Vagina (tissue), 2 donors: ENCODE measurements around the gene AP3D1. TPM values are rescaled to one million over a fixed set of nuclear protein-coding genes. Genes with fewer than 3 reads are reported as not detected.
"Not testable (repeated sequence)": the region's sequence is repeated elsewhere in the genome, so short reads cannot be mapped to it uniquely, and the experiment has no call there.

Experiments used
- DNase-seq, 2 donors: peaks; one replicate each; pipeline ENCODE4 v3.0.0-alpha.2; 2017; ENCODE audit errors: extremely low spot score in 2 of 2
- H3K27ac ChIP-seq: fragments of 200-600 bp; sonication (generic); one replicate; pipeline ENCODE4 v1.5.1; 2019
- H3K27me3 ChIP-seq: fragments of 200-600 bp; sonication (generic); one replicate; pipeline ENCODE4 v1.5.1; 2019
- H3K36me3 ChIP-seq, 2 donors: fragments of 200-600 bp; sonication (generic); one replicate each; pipeline ENCODE4 v1.5.1; 2017 to 2019
- H3K4me1 ChIP-seq: fragments of 200-600 bp; sonication (generic); one replicate; pipeline ENCODE4 v1.5.1; 2019
- H3K4me3 ChIP-seq, 2 donors: fragments of 200-600 bp; sonication (generic); 1 replicate in 1 of 2; 2 replicates in 1 of 2; pipeline ENCODE4 v1.5.1; 2016 to 2019
- H3K9me3 ChIP-seq: fragments of 200-600 bp; sonication (generic); one replicate; pipeline ENCODE4 v1.5.1; 2019
- POLR2A ChIP-seq, 2 donors: fragments of 450-650 bp; IDR thresholded peaks; one replicate each; pipeline ENCODE4 v1.6.1; 2017; ENCODE audit warnings: antibody characterized with exemption in 2 of 2, mild to moderate bottlenecking in 2 of 2, moderate library complexity in 2 of 2
- POLR2AphosphoS5 ChIP-seq, 2 donors: sonication (generic); formaldehyde crosslinking; IDR thresholded peaks; one replicate each; pipeline ENCODE4 v1.9.0; 2017; ENCODE audit warnings: antibody characterized with exemption in 2 of 2, mild to moderate bottlenecking in 2 of 2, low read depth in 1 of 2; ENCODE audit not compliant: insufficient read depth in 1 of 2
- intact Hi-C: fragments of 100-400 bp; cut with DNase I; formaldehyde crosslinking; loops from one replicate; pipeline ENCODE4 v1.15.1; 2023
- total RNA-seq: library from RNA; depleted of rRNA; stranded (reverse); fragments of >200 nt; gene quantifications from one replicate; pipeline ENCODE4 v1.2.3, GENCODE V29; 2016
- TF ChIP-seq, protein P1 (sequence below), 3 experiments: fragments of 450-650 bp in 2 of 3; fragments of 200-600 bp in 1 of 3; sonication (generic) in 1 of 3; IDR thresholded peaks; one replicate each; pipeline ENCODE4 v1.5.1; 2017 to 2019; ENCODE audit warnings: antibody characterized with exemption in 3 of 3, mild to moderate bottlenecking in 2 of 3, moderate library complexity in 2 of 3

The AP3D1 gene
- total RNA-seq, 1 donor from 2014 or later = 62.9 TPM

DNA sequence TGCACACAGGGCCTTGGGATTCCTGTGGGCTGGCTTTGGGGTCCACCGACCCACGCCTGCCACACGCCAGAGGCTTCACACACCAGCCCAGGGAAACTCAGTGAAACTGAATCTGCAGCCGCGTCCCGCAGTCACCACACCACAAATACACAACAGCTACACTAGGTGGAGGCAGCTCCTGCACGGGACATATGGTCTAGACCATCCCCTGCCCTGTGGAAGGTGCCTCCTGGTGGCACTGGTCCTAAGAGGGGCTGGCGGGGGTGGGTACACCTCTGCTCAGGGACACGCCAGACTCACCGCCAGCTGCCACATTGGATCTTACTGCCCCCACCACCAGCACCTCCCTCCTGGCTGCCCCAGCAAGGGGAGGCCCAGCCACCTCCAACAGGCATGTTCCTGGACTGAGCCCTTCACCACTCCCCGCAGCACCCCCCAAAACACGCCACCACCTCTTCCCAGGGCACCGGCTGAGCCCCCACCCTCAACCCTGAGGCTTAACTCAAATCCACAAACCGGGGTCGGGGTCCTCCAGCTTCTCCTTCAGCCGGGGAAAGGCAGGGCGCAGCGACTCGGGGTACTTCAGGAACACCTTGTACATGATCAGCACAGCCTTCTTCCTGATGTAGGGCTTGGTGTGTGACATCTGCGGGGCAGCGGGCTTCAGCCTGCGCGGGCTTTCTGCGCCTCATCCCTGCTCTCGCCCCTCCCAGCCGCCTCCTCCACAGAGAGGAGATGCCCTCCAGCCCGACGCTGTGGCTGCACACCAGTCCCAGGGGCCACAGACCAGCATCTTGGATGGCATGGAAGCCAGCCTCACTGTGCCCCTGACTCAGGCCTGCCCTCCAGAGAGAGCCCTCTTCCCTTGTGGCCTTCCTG, 21.2 kb downstream of the AP3D1 start:
- no peak for DNase-seq
- Histone ChIP-seq H3K9me3 (no peaks in the 10 kb centered on the region), H3K27me3 (no peaks in the 10 kb centered on the region), H3K27ac (no peak overlapping the region), H3K4me1 (no peaks in the 10 kb centered on the region), H3K36me3 (peaks cover 0 to 66% of the 10 kb centered on the region in 2 donors), H3K4me3 (no peak overlapping the region)
- intact Hi-C loops = no loop called here
- TF ChIP-seq POLR2AphosphoS5 (IDR thresholded peaks at IDR 0.05; ENCODE audit: insufficient read depth in 1 of 2, low read depth in 1 of 2) (no peak), POLR2A (IDR thresholded peaks at IDR 0.05) (no peak)
- TF ChIP-seq, protein P1, sequence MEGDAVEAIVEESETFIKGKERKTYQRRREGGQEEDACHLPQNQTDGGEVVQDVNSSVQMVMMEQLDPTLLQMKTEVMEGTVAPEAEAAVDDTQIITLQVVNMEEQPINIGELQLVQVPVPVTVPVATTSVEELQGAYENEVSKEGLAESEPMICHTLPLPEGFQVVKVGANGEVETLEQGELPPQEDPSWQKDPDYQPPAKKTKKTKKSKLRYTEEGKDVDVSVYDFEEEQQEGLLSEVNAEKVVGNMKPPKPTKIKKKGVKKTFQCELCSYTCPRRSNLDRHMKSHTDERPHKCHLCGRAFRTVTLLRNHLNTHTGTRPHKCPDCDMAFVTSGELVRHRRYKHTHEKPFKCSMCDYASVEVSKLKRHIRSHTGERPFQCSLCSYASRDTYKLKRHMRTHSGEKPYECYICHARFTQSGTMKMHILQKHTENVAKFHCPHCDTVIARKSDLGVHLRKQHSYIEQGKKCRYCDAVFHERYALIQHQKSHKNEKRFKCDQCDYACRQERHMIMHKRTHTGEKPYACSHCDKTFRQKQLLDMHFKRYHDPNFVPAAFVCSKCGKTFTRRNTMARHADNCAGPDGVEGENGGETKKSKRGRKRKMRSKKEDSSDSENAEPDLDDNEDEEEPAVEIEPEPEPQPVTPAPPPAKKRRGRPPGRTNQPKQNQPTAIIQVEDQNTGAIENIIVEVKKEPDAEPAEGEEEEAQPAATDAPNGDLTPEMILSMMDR (IDR thresholded peaks at IDR 0.05) = no peak

DNA sequence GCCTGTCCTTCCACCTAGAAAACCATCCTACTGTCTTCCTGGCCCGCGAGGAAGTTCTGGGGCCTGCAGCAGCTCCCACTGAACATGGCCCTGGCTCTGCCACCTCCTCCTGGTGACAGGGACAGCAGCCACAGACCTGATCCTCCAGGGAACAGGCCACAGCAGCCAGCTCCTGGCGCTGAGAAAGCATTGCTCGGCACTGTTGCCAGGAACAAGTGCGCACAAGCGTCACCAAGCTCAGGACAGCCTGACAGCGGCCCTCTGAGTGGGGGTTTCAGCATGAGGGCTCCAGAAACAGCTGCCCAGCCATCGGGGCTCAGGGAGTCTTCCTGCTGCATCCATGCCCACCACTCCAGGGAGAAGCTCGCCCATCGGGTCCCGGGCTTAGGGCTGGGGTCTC, 21.9 kb downstream of the AP3D1 start:
- H3K36me3 ChIP-seq = peaks cover 0 to 66% of the 10 kb centered on the region in 2 donors
- no peaks in the 10 kb centered on the region for H3K9me3 ChIP-seq
- no peaks in the 10 kb centered on the region for H3K27me3 ChIP-seq
- no peaks in the 10 kb centered on the region for H3K4me1 ChIP-seq
- no peak for DNase-seq
- TF ChIP-seq POLR2A (IDR thresholded peaks at IDR 0.05) = no peak
- TF ChIP-seq, protein P1 (IDR thresholded peaks at IDR 0.05) = no peak
- TF ChIP-seq POLR2AphosphoS5 (IDR thresholded peaks at IDR 0.05; ENCODE audit: insufficient read depth in 1 of 2, low read depth in 1 of 2) = no peak
- H3K27ac ChIP-seq = no peak overlapping the region
- no peak overlapping the region for H3K4me3 ChIP-seq
- intact Hi-C loops = no loop called here

DNA sequence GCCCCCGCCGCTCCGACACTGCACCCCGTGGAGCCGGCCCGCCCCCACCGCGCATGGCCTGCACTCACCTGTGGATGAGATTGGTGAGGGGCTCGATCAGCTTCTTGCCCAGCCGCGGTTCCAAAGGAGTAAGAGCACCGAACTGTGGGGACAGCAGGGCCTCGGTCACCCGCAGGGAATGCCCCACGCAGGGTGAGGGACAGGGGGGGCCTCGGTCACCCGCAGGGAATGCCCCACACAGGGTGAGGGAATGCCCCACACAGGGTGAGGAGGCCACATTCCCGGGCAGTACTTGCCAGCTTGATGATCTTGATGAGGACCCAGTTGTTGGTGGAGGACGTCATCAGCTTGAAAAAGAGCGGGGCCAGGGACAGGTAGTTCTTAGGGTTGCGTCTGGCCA, 22.3 kb downstream of the AP3D1 start:
- no peak overlapping the region for H3K27ac ChIP-seq
- DNase-seq = no peak
- no peaks in the 10 kb centered on the region for H3K9me3 ChIP-seq
- no peaks in the 10 kb centered on the region for H3K27me3 ChIP-seq
- H3K36me3 ChIP-seq = peaks cover 0 to 70% of the 10 kb centered on the region in 2 donors
- TF ChIP-seq, protein P1 (IDR thresholded peaks at IDR 0.05) = no peak
- no peak for TF ChIP-seq POLR2AphosphoS5 (IDR thresholded peaks at IDR 0.05; ENCODE audit: insufficient read depth in 1 of 2, low read depth in 1 of 2)
- no peak for TF ChIP-seq POLR2A (IDR thresholded peaks at IDR 0.05)
- no peak overlapping the region for H3K4me3 ChIP-seq
- intact Hi-C loops = no loop called here
- no peaks in the 10 kb centered on the region for H3K4me1 ChIP-seq

DNA sequence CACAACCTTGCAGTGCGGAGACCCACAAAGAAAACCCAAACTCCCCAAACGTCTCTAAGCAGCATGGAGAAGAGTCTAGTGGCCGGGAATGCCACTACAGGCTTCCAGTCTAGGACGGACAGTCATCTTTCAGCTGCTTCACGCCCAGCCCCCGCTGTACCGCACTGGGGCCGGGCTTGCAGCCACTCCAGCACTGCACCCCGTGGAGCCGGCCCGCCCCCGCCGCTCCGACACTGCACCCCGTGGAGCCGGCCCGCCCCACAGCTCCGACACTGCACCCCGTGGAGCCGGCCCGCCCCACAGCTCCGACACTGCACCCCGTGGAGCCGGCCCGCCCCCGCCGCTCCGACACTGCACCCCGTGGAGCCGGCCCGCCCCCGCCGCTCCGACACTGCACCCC, 23.1 kb downstream of the AP3D1 start:
- H3K27me3 ChIP-seq, H3K27ac ChIP-seq, H3K4me3 ChIP-seq, intact Hi-C loops, DNase-seq, H3K9me3 ChIP-seq, H3K4me1 ChIP-seq: not testable (repeated sequence)
- peaks cover 0 to 72% of the 10 kb centered on the region in 2 donors for H3K36me3 ChIP-seq

DNA sequence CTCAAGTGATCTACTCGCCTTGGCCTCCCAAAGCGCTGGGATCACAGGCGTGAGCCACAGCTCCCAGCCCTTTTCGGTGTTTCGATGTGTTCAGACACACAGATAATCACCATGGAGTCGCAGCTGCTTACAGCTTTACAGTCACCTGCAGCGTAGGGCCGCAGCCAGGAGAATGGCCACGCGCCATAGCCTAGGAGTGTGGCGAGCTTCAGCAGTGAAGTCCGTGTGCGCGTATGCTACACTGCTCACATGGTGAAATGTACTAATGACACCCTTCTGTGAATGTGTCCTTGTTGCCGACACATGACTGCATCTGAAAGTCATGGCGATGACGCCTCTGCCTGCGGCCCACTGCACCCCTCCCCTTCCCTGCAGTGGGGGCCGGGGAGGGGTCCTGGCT, 23.6 kb downstream of the AP3D1 start:
- no peak overlapping the region for H3K27ac ChIP-seq
- H3K4me3 ChIP-seq = no peak overlapping the region
- TF ChIP-seq POLR2A (IDR thresholded peaks at IDR 0.05) = no peak
- TF ChIP-seq, protein P1 (IDR thresholded peaks at IDR 0.05) = no peak
- TF ChIP-seq POLR2AphosphoS5 (IDR thresholded peaks at IDR 0.05; ENCODE audit: insufficient read depth in 1 of 2, low read depth in 1 of 2) = no peak
- no peaks in the 10 kb centered on the region for H3K9me3 ChIP-seq
- peaks cover 0 to 76% of the 10 kb centered on the region in 2 donors for H3K36me3 ChIP-seq
- intact Hi-C loops = no loop called here
- no peaks in the 10 kb centered on the region for H3K4me1 ChIP-seq
- no peaks in the 10 kb centered on the region for H3K27me3 ChIP-seq
- no peak for DNase-seq
